ENCODE data around the gene POP4.

GRCh38 chr19:29623726-29624488 is 17.8 kb downstream of the POP4 start:
- TF ChIP-seq CTCF (IDR thresholded peaks at IDR 0.05), result no peak
- no peak for TF ChIP-seq POLR2A (IDR thresholded peaks at IDR 0.05)
